ENCODE data around the gene SETD4. TPM values are rescaled to one million over a fixed set of nuclear protein-coding genes. Genes with fewer than 3 reads are reported as not detected.

The SETD4 gene
- total and polyA plus RNA-seq, 7 donors = 4.8 to 19.9 (median 14.3) TPM

DNA sequence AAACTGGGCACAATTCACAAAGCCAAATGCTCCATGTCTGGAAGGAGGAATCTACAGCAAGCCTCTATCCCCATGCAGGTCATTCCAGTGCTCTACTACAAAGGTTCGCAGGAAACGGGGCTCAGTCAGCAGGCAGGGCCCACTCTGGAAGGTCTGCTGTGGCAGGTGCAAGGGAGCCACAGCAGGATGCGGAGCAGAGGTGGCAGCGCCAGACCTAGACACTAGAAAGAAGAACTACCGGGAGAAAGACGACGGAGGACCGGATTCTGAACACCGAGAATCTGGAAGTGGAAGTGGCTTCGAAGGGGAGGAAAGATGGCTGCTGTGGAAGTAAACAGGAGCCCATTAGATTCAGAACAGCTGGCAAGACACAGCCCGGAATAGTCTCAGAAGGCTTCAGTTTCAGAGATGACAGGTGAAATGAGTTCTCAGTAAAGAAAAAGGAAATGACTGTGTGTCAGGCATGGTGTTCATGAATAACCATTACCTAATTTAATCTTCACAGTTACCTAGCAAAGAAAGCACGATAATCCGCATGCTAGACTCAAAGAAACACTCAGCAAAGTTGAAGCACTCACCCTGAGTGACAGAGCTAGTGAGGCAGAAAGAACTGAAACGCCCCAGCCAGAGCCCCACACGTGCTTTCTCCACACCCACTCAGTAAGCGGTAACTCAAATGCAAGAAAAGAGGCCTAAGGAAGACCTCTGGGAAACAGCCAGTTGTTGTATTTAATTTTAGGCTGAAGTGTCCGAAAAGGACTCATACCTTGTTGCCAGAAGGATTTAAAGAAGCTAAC lies 21.4 kb downstream of the SETD4 start:
- no peaks in the 10 kb centered on the region for H3K27me3 ChIP-seq
- H3K9me3 ChIP-seq = no peaks in the 10 kb centered on the region
- no peaks in the 10 kb centered on the region for H3K4me1 ChIP-seq
- no peak overlapping the region for H3K27ac ChIP-seq
- no peak for DNase-seq
- H3K36me3 ChIP-seq = peaks cover 11 to 93% (median 27%) of the 10 kb centered on the region in 4 donors
- TF ChIP-seq EP300 (IDR thresholded peaks at IDR 0.05) = no peak
- TF ChIP-seq, protein P1, sequence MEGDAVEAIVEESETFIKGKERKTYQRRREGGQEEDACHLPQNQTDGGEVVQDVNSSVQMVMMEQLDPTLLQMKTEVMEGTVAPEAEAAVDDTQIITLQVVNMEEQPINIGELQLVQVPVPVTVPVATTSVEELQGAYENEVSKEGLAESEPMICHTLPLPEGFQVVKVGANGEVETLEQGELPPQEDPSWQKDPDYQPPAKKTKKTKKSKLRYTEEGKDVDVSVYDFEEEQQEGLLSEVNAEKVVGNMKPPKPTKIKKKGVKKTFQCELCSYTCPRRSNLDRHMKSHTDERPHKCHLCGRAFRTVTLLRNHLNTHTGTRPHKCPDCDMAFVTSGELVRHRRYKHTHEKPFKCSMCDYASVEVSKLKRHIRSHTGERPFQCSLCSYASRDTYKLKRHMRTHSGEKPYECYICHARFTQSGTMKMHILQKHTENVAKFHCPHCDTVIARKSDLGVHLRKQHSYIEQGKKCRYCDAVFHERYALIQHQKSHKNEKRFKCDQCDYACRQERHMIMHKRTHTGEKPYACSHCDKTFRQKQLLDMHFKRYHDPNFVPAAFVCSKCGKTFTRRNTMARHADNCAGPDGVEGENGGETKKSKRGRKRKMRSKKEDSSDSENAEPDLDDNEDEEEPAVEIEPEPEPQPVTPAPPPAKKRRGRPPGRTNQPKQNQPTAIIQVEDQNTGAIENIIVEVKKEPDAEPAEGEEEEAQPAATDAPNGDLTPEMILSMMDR (IDR thresholded peaks at IDR 0.05) = no peak
- no peak for TF ChIP-seq POLR2A (IDR thresholded peaks at IDR 0.05)
- no peak for TF ChIP-seq POLR2AphosphoS5 (IDR thresholded peaks at IDR 0.05)
- intact Hi-C loops (cut with DNase I) = no loop called here
- no peak overlapping the region for H3K4me3 ChIP-seq
- 89 to 93% methylated on average over 17 of the region's 17 CpGs for WGBS, 2 donors

DNA sequence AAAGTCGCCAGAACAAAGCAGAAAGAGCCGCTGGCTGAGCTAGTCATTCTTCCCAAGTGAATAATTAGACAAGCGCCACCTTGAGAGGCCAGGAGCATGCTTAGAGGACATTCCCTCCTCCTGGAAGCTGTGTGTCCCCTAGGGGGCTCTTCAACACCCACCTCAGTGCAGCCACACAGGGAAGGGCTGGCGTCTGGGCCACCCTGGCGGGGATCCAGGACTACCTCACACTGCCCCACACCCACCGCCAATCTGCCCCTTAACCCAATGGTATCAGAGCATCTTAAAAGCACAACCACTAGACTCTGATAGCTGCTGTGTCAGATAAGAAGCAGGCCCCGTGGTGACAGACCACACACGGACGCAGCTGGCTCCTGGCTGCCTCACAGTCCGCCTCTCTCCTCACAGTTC lies 24.9 kb downstream of the SETD4 start:
- TF ChIP-seq POLR2A (IDR thresholded peaks at IDR 0.05) = no peak
- TF ChIP-seq, protein P1 (IDR thresholded peaks at IDR 0.05) = no peak
- H3K36me3 ChIP-seq = peaks cover 6 to 63% (median 21%) of the 10 kb centered on the region in 4 donors
- intact Hi-C loops (cut with DNase I) = no loop called here
- no peak overlapping the region for H3K4me3 ChIP-seq
- no peaks in the 10 kb centered on the region for H3K4me1 ChIP-seq
- no peaks in the 10 kb centered on the region for H3K27me3 ChIP-seq
- H3K27ac ChIP-seq = no peak overlapping the region
- DNase-seq = no peak
- H3K9me3 ChIP-seq = no peaks in the 10 kb centered on the region
- 81 to 84% methylated on average over 10 of the region's 10 CpGs for WGBS, 2 donors

DNA sequence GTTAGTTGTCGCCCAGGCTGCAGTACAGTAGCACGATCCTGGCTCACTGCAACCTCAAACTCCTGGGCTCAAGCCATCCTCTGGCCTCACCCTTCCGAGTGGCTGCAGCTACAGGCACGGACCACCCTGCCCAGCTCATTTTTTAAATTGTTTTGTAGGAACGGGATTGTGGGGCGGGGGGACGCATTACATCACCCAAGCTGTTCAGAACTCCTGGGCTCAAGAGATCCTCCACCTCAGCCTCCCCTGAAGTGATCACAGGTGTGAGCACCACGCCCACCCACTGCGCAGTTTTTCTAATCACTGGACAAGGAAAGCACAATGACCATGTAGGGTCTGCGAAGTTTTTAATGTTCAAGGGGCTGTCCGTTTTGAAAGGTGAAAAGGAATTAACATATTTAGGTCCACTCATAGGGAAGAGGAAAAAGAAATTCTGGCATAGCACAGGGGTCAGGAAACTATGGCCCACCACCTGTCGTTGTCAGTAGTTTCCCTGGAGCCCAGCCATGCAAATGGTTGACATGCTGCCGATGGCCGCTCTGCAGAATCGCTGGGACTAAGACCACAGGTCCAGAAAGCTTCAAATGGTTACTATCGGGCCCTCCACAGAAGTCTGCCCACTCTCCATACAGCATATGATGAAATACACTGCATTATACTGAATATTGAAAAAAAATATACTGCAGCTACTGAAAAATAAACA lies 26.0 kb downstream of the SETD4 start:
- Histone ChIP-seq H3K4me1 (no peaks in the 10 kb centered on the region), H3K36me3 (peaks cover 0 to 53% (median 17%) of the 10 kb centered on the region in 4 donors), H3K4me3 (no peak overlapping the region), H3K27ac (no peak overlapping the region), H3K27me3 (no peaks in the 10 kb centered on the region), H3K9me3 (no peaks in the 10 kb centered on the region)
- DNase-seq = no peak
- no peak for TF ChIP-seq POLR2AphosphoS5 (IDR thresholded peaks at IDR 0.05)
- TF ChIP-seq, protein P1 (IDR thresholded peaks at IDR 0.05) = no peak
- TF ChIP-seq POLR2A (IDR thresholded peaks at IDR 0.05) = no peak
- TF ChIP-seq EP300 (IDR thresholded peaks at IDR 0.05) = no peak
- 86% methylated on average over 16 of the region's 16 CpGs for WGBS, 2 donors
- intact Hi-C loops (cut with DNase I) = no loop called here

DNA sequence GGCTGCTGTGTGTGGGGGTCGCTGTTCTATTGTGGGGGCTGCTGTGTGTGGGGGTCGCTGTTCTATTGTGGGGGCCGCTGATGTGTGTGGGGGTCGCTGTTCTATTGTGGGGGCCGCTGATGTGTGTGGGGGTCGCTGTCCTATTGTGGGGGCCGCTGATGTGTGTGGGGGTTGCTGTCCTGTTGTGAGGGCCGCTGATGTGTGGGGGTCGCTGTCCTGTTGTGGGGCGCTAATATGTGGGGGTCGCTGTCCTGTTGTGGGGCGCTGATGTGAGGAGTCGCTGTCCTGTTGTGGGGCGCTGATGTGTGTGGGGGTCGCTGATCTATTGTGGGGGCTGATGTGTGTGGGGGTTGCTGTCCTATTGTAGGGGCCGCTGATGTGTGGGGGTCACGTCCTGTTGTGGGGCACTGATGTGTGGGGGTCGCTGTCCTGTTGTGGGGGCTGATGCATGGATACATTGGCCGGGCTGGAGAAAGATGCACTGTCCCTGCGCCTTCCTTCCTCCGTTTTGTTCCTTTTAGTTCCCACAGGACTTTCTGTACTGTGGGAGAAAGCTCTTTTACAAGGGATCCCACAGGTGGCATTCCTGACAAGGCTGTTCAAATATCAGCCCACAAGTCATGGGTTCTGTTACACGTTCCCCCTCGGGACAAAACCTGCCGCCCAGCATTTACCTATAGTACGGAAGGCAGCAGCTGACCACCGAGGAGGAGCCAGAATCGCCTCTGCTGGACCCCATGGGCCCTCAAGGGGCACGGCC lies 27.5 kb downstream of the SETD4 start:
- intact Hi-C loops (cut with DNase I) = no loop called here
- WGBS, 2 donors = 94 to 95% methylated on average over 28 of the region's 28 CpGs
- no peak for TF ChIP-seq POLR2A (IDR thresholded peaks at IDR 0.05)
- TF ChIP-seq POLR2AphosphoS5 (IDR thresholded peaks at IDR 0.05) = no peak
- no peak for TF ChIP-seq EP300 (IDR thresholded peaks at IDR 0.05)
- TF ChIP-seq, protein P1 (IDR thresholded peaks at IDR 0.05) = no peak
- DNase-seq = no peak
- no peak overlapping the region for H3K27ac ChIP-seq
- H3K27me3 ChIP-seq = no peaks in the 10 kb centered on the region
- H3K9me3 ChIP-seq = no peaks in the 10 kb centered on the region
- peaks cover 0 to 4% (median 0%) of the 10 kb centered on the region in 4 donors for H3K4me1 ChIP-seq
- no peak overlapping the region for H3K4me3 ChIP-seq
- peaks cover 0 to 37% (median 9%) of the 10 kb centered on the region in 4 donors for H3K36me3 ChIP-seq
